GM12874 (cell line): ENCODE results near the gene AMPD1.

Source experiments
- CTCF ChIP-seq: IDR thresholded peaks from 2 replicates; pipeline ENCODE4 v1.5.1; 2011; ENCODE audit warnings: low read depth, mild to moderate bottlenecking, control low read depth, low read length, moderate library complexity; ENCODE audit not compliant: insufficient read depth

Gene AMPD1

DNA sequence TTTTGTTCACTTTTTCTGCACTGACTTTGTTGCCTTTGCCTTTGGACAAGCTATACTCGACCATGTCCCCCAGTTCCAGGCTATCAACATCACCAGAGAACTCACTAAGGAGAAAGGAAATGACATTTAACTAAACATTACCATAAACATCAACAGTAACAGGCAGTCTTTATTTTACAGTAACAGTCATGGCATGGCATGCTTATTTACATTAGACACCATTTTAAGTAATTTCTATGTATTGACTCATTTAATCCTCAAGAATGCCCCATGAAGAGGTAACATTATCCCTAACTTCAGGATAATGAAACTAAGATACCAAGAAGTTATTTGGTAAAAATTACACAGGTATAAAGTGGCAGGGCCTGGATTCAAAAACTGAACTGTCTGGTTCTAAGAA lies 29.9 kb upstream of the AMPD1 start:
- TF ChIP-seq CTCF = no peak

- TF ChIP-seq CTCF = no peak
These were observed 28.6 kb upstream of the AMPD1 start for GRCh38 chr1:114723915-114724314.

DNA sequence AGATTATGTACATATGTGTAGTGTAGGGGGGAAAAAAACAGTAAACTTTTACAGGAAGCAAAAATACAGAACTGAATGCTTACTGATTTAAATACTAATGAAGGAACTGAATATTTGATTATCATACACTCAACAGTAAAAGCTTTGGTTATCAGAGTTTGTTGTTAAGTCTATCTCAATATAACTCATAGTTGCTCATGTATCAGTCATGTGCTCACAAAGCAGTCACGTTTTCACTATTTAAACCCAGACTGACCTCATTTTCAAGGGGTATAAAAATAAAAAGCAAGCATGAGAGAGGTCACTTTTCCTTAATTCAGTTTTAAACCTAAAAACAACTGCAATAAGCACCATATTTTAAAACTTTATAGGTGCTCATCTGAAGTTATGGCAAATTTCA lies 28.1 kb upstream of the AMPD1 start:
- no peak for TF ChIP-seq CTCF

DNA sequence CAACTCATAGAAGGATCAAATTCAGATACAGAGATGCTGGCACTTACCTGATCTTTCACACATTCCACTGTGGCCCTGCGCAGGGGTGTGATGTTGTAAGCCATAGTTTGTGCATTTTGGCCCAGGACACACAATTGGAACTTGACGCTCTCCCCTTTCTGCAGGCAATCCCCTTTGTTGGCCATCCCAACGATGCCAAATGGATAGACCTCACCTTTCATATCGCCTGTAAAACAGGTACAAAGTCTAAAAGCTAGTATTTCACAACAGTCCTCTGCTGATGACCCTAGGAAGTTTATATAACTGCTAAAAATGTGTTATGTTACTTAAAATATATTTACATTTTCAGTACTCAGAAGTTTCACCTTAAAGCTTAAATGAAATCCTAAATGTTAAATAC lies 25.1 kb upstream of the AMPD1 start:
- no peak for TF ChIP-seq CTCF

GRCh38 chr1:114719424-114719787 lies 24.1 kb upstream of the AMPD1 start:
- no peak for TF ChIP-seq CTCF

GRCh38 chr1:114718661-114719423 lies 23.5 kb upstream of the AMPD1 start:
- no peak for TF ChIP-seq CTCF

GRCh38 chr1:114716304-114717170 lies 21.2 kb upstream of the AMPD1 start, which contains the start of gene NRAS:
NRAS (minus strand) TSS chr1:114716771; CDS start chr1:114716160, 611 bp downstream.
- TF ChIP-seq CTCF = no peak
